MCF 10A (cell line): ENCODE measurements around the gene TMEM151B. TPM values are rescaled to one million over a fixed set of nuclear protein-coding genes. Genes with fewer than 3 reads are reported as not detected.
A peak's percentile ranks its signal among the peaks of the same experiment; 100 is the strongest.

Experiments used
- BruUV-seq: library from RNA; stranded (reverse); fragments of 400-500 nt; replicated peaks from 2 replicates; lab custom pipeline; 2021; lab: Mats Ljungman, UMichigan
- CTCF ChIA-PET: fragments of 300-600 bp; sonication (Branson Sonifier 250); formaldehyde crosslinking; extraction: SDS; loops from one replicate; lab custom pipeline; 2021; ENCODE audit warnings: antibody characterized with exemption, inconsistent platforms; lab: Yijun Ruan, JAX
- POLR2A ChIA-PET: fragments of 300-600, 350-650 bp; sonication (Branson Sonifier 250); formaldehyde crosslinking; extraction: SDS; loops from one replicate; lab custom pipeline; 2020; ENCODE audit warnings: antibody characterized with exemption, inconsistent platforms; lab: Yijun Ruan, JAX
- DNase-seq: peaks from one replicate; pipeline ENCODE4 v3.0.0-alpha.2; 2018; ENCODE audit not compliant: unreplicated experiment
- H3K27ac Mint-ChIP-seq: one replicate; pipeline ENCODE4 v1.8.0; 2022; ENCODE audit warnings: mild to moderate bottlenecking, low read depth, mixed read lengths; ENCODE audit not compliant: unreplicated experiment
- H3K27me3 Mint-ChIP-seq: one replicate; pipeline ENCODE4 v1.8.0; 2022; ENCODE audit warnings: mixed read lengths; ENCODE audit not compliant: insufficient read depth, unreplicated experiment
- H3K36me3 Mint-ChIP-seq: one replicate; pipeline ENCODE4 v1.8.0; 2022; ENCODE audit warnings: mild to moderate bottlenecking, moderate library complexity, mixed read lengths; ENCODE audit not compliant: insufficient read depth, unreplicated experiment
- H3K4me1 Mint-ChIP-seq: one replicate; pipeline ENCODE4 v1.8.0; 2022; ENCODE audit warnings: mixed read lengths; ENCODE audit not compliant: insufficient read depth, unreplicated experiment
- H3K4me3 Mint-ChIP-seq: one replicate; pipeline ENCODE4 v1.8.0; 2022; ENCODE audit warnings: mild to moderate bottlenecking, moderate library complexity, mixed read lengths; ENCODE audit not compliant: unreplicated experiment
- H3K9me3 Mint-ChIP-seq: one replicate; pipeline ENCODE4 v1.8.0; 2022; ENCODE audit warnings: mixed read lengths; ENCODE audit not compliant: unreplicated experiment
- CTCF ChIP-seq: fragments of 200-600 bp; IDR thresholded peaks from one replicate; pipeline ENCODE4 v1.8.0; 2022; ENCODE audit warnings: antibody characterized with exemption, mild to moderate bottlenecking; ENCODE audit not compliant: unreplicated experiment
- intact Hi-C: fragments of 100-400 bp; cut with micrococcal nuclease; formaldehyde crosslinking; loops from 2 replicates; pipeline ENCODE4 v1.14.1; 2022
- total RNA-seq: library from RNA; stranded (reverse); gene quantifications from 2 replicates; pipeline ENCODE4 v1.2.3, GENCODE V29; 2022

TMEM151B gene
- total RNA-seq, 1 experiment from 2014 or later = not detected

DNA sequence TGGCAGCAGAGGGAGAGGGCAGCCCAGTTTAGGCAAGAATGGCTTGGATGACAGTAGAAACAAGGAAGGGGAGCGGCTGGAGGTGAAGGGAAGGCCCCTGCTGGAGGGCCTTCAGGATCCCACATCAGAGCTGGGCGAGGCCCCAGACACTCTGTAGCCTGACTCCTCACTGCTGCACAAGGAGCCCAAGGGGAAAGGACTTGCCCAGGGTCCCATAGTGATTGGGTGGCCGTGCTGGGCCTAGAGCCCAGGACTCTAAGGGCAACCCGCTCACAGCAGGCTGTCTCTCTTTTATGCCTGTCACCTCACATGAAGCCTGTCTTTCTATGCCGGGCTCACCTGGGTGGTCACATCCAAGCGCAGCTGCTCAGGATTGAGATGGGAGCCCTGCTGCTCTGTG lies 33.6 kb downstream of the TMEM151B start:
- Mint-ChIP-seq H3K27ac (peak overlapping the region; percentile 35), H3K36me3 (peaks cover 44% of the 10 kb centered on the region), H3K4me1 (peaks cover 2% of the 10 kb centered on the region), H3K4me3 (no peak overlapping the region), H3K9me3 (no peaks in the 10 kb centered on the region), H3K27me3 (no peaks in the 10 kb centered on the region)
- POLR2A ChIA-PET = no interaction called here
- CTCF ChIA-PET = interaction anchor here (1.1 kb wide), 1 partner anchor 9 kb away, joined by 7 read pairs; the partner anchor contains the start of gene AARS2
- TF ChIP-seq CTCF = no peak
- BruUV-seq = no TSS peak
- DNase-seq = no peak
- intact Hi-C loops = loop anchor here (2.0 kb wide), 1 partner anchor 35 kb away; no protein-coding TSS in a partner anchor

DNA sequence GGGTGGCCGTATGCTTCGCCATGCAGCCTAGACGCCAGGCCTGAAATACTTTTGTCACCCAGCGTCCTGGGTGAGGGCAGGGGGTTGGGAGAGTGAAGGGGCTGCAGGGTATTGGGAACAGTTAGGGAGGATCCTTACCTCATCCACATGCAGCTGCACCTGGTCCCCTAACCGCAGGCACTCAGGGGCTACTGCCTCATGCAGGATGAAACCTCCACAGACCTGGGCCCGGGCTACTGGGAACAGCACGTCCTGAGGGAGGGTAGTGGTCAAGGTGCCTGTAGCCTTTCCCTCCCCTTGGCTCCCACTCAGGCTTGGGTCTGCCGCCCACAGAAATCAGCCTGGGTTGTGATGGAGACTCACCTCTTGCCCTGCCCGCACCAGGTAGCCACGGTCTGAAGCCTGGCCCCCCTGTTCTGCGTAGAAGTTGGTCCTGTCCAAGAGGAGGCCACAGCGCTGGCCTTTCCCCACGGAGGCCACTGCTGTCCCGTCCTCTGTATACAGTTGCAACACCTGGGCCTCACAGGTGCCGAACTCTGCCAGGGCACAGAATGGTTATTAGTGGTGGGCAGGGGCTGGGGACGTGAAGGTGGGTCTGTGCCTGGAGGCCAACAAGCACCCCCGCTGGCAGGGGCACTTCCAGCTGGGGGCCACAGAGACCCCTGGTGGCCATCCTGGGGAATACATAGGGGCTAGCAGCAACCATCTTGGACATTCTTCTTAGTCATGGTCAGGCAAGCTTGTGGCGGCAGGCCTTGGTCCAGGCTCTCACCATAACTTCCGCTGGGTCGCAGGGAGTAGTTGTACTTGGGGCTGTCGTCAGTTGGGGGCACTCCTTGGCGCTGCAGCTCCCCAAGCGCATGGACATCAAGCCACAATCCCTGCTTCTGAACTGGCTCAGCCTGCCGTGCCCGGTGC lies 34.3 kb downstream of the TMEM151B start:
- ChIA-PET CTCF (interaction anchor here (0.7 to 5.9 kb wide), 10 partner anchors 9 to 132 kb away, joined by 3 to 33 read pairs (median 6); no protein-coding TSS in a partner anchor), POLR2A (interaction anchor here (1.0 kb wide), 1 partner anchor 48 kb away, joined by 3 read pairs; no protein-coding TSS in a partner anchor)
- H3K36me3 Mint-ChIP-seq = peaks cover 51% of the 10 kb centered on the region

DNA sequence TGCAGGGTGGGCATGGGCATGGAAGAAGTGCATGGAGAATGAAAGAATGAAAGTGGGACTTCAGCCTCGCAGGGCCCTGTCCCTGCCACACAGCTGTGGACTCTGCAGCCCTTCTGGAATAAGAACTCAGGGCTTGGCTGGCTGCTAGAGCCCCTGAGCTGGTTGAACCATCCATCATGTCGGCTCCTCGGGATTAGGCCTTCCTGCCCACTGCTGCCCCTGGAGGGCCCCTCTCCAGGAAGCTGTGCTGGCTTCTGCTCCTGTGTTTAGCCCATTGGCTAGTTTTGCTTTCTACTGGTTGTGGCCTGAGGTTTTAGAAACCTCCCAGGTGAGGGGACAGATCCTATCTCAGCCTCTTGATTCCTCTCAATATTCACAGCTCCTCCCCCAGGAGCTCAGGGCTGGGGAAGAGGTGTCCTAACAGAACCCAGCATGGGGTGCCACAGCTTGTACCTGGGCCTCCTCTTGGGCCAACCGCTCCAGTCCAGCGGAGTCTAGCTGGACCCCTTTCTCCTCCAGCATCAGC lies 35.0 kb downstream of the TMEM151B start:
- ChIA-PET CTCF (interaction anchor here (0.7 to 5.9 kb wide), 11 partner anchors 9 to 132 kb away, joined by 3 to 33 read pairs (median 6); no protein-coding TSS in a partner anchor), POLR2A (interaction anchor here (1.0 kb wide), 1 partner anchor 49 kb away, joined by 3 read pairs; no protein-coding TSS in a partner anchor)
- no peak for DNase-seq
- no TSS peak for BruUV-seq
- H3K27me3 Mint-ChIP-seq = no peaks in the 10 kb centered on the region
- H3K27ac Mint-ChIP-seq = no peak overlapping the region
- intact Hi-C loops = loop anchor here (2.0 kb wide), 1 partner anchor 36 kb away; no protein-coding TSS in a partner anchor
- no peaks in the 10 kb centered on the region for H3K9me3 Mint-ChIP-seq
- H3K4me1 Mint-ChIP-seq = peaks cover 15% of the 10 kb centered on the region
- H3K4me3 Mint-ChIP-seq = no peak overlapping the region
- H3K36me3 Mint-ChIP-seq = peaks cover 54% of the 10 kb centered on the region
- TF ChIP-seq CTCF = no peak

More for the DNA sequence above, 34.3 kb downstream of the TMEM151B start:
- intact Hi-C loops = loop anchor here (2.0 kb wide), 1 partner anchor 36 kb away; no protein-coding TSS in a partner anchor
- no peak overlapping the region for H3K4me3 Mint-ChIP-seq
- H3K4me1 Mint-ChIP-seq = peaks cover 9% of the 10 kb centered on the region
- H3K27me3 Mint-ChIP-seq = no peaks in the 10 kb centered on the region
- H3K27ac Mint-ChIP-seq = no peak overlapping the region
- DNase-seq = peak; percentile 26
- no TSS peak for BruUV-seq
- peak; percentile 53 for TF ChIP-seq CTCF
- H3K9me3 Mint-ChIP-seq = no peaks in the 10 kb centered on the region
